Medulla oblongata (tissue), 1 donor: ENCODE measurements around the gene PSMB2.
A peak's percentile ranks its signal among the peaks of the same experiment; 100 is the strongest.
"Not testable (repeated sequence)": the region's sequence is repeated elsewhere in the genome, so short reads cannot be mapped to it uniquely, and the experiment has no call there.

Source experiments
- DNase-seq: peaks from one replicate; pipeline ENCODE4 v3.0.0-alpha.2; 2015; ENCODE audit errors: extremely low spot score

The PSMB2 gene

DNA sequence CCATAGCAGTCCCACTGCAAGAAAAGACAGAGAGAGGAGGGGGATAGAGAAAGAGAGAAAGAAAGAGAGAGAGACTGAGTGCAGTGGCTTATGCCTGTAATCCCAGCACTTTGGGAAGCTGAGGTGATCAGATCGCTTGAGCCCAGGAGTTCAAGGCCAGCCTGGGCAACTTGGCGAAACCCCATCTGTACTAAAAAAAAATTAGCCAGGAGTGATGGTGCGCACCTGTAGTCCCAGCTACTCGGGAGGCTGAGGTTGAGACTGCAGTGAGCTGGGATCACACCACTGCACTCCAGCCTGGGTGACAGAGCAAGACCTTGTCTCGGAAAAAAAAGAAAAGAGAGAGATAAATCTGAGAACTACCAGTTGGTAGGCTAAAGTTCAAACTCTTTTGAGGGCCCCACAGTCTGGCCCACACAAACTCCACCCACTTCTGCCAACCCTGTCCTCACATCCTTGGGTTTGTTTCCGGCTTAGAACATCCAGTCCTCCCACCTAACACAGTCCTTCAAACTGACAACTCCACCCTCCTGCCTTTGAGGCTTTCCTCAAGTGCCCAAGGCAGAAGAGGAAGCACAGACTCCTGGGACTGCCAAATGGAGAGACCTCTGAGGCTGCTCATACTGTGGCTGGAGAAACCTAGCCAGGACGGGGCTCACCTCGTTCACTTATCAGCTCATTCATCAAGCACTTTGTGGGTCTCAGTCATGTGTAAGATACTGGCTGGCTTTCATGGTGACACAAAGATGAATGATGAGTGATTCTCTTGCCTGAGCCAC lies 48.1 kb downstream of the PSMB2 start:
- no peak for DNase-seq

GRCh38 chr1:35591211-35591610 lies 50.1 kb downstream of the PSMB2 start:
- no peak for DNase-seq

- DNase-seq, result no peak
Observed at GRCh38 chr1:35590476-35591040, 50.8 kb downstream of the PSMB2 start.

GRCh38 chr1:35589516-35590427 lies 51.6 kb downstream of the PSMB2 start:
- DNase-seq, result no peak

DNA sequence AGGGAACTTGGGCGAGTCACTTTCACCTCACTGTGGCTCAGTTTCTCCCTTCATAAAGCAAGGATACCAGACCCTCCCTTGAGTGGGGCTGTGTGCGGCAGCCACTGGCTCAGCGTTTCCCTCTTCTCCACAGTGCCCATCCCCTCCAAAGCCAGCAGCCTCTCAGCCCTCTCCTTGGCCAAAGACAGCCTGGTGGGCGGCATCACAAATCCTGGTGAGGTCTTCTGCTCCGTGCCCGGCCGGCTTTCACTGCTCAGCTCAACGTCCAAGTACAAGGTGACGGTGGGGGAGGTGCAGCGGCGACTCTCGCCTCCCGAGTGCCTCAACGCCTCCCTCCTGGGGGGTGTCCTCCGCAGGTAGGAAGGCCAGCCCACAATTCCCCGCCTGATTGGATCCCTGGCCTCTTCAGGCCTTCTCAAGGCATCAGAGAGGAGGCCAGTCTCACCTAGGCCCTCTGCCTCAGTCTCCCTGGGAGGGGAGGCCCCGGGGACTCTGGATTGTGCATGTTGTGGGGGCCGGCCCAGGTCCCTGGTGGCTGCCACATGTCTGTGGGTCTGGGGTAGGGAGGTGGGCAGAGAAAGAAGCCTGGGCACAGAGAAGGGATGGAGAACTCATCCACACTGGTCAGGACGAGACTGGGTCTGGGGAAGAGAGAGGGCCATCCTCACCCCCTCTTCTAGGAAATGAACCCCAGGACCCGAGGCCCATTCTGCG lies 53.0 kb downstream of the PSMB2 start:
- DNase-seq, result no peak

DNA sequence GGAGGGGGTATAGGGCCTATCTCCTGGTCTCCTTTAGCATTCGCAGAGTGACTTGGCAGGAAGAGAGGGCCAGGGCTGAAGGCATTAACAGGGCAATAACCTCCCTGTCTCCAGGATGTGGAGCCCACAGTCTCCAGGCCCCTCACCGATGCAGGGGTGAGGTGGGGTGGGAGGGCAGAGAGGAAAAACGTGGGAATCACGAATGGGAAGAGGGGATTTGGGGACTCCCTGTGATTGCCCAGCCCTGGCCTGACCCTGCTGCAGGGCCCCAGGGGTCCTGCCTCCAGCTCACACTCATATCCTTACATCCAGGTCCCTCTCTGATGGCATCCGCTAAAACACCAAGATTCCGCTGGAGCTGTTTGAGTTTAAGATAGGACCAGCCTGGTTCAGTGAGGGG lies 53.6 kb downstream of the PSMB2 start:
- no peak for DNase-seq

DNA sequence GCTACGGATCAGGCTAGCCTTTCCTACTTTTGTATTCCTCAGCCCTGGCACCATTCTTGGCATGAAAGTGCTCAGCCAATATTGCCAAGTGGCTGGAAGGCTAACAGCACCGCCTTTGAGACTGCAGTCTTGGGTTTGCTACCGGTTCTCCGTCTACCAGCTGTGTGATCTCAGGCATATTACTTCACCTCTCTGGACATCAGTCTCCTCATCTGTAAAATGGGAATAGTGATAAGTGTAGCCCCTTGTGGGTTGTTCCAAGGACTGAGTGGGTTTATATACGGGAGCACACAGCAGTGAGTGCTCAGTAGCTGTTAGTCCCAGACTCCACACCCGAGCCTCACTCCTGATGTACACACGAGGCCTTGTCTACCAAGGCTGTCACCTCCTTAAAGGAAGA lies 54.5 kb downstream of the PSMB2 start:
- no peak for DNase-seq

DNA sequence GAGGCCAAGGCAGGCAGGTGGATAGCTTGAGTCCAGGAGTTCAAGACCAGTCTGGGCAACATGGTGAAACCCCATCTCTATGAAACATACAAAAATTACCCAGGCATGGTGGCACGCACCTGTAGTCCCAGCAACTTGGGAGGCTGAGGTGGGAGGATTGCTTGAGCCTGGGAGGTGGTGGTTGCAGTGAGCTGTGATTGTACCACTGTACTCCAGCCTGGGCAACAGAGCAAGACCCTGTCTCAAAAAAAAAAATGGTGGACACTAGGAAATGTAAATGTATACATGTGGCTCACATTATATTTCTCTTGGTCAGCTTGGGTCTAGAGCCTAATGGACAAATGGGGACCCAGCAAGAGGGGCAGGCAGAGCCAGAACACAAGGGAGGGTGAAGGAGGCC lies 55.5 kb downstream of the PSMB2 start:
- DNase-seq, result not testable (repeated sequence)

- no peak for DNase-seq
Observed at GRCh38 chr1:35585281-35585680, 56.0 kb downstream of the PSMB2 start.

- DNase-seq, result not testable (repeated sequence)
Observed at GRCh38 chr1:35581621-35582020, 59.7 kb downstream of the PSMB2 start.

DNA sequence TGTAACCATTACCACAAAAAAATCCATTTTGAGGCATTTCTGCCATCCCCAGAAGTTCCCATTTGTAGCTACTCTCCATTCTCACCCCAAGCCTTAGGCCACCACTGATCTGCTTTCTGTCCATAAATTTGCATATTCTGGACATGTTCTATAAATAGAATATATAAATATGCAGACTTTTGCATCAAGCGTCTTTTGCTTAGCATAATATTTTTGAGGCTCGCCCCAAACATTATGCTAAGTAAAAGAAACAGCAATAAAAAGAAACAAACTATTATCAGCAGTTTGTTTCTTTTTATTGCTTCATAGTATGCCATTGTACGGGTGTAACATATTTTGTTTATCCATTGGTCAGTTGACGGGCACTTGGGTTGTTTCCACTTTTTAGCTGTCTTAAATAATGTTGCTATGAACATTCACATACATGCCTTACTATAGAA lies 60.4 kb downstream of the PSMB2 start:
- DNase-seq, result no peak

- no peak for DNase-seq
Observed at GRCh38 chr1:35577071-35577998, 64.0 kb downstream of the PSMB2 start.

DNA sequence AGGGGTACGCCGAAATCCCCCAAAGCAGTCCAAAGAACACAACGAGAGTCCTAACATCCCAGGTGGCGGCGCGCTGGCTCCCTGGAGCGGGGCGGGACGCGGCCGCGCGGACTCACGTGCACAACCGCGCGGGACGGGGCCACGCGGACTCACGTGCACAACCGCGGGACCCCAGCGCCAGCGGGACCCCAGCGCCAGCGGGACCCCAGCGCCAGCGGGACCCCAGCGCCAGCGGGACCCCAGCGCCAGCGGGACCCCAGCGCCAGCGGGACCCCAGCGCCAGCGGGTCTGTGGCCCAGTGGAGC lies 64.6 kb downstream of the PSMB2 start:
- not testable (repeated sequence) for DNase-seq

DNA sequence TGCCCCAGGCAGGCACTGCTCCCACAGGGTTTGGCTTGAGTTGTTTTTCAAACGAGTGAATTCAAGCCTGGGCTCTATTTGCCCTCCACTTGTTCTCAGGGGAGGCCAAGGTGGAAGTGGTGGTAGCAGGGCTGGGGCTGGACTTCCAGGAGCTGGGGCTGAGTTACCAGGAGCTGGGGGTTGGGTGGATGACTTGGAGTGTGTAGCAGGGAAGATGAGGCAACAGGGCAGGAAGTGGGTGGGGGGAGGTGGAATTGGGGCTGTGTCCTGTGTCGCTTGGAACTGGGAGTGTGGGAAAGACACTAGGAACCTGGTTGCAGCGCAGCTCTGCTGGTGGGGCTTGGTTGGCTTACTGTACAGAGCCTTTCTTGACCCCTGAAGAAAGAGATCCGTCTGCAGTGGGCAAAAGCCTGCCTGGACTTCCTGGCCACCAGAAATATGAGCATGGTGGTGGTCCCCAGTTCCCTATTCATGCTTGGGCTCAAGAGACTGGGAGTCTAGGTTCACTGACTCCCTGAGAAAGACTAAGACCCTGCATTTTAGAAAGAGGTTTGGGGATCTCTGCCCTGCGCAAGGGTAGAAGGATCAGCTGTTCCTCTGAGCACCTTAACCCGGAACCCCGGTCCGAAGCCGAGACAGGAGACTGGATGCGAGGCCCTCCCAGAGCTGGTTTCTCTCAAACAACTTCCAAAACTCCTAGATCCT lies 65.1 kb downstream of the PSMB2 start:
- DNase-seq, result no peak

DNA sequence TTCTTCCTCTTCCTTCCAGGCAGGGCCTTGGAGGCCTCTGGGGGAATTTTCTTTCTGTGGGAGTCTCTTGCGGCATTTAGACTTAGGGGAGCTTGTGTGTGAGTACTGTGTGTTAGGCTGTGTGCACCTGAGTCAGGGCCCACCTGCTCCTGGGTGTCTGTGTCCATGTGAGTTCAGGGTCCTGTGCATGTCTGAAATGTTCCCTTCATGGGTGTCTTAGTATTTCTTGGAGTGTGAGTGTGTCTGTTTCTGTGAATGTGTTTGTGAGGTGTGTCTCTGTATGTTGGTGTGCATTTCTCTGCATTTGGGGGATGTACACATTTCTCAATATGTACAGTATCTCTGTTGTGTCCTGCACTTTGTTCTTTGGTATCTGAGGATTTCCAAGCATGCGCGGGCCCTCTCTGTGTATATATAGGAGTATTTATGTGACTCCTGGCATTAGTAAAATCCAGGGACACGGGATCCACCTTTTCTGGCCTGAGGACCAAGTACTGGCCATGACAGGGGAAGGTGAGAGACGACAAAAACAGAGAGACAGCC lies 65.8 kb downstream of the PSMB2 start:
- no peak for DNase-seq

GRCh38 chr1:35574655-35575415 lies 66.5 kb downstream of the PSMB2 start:
- DNase-seq, result no peak

DNA sequence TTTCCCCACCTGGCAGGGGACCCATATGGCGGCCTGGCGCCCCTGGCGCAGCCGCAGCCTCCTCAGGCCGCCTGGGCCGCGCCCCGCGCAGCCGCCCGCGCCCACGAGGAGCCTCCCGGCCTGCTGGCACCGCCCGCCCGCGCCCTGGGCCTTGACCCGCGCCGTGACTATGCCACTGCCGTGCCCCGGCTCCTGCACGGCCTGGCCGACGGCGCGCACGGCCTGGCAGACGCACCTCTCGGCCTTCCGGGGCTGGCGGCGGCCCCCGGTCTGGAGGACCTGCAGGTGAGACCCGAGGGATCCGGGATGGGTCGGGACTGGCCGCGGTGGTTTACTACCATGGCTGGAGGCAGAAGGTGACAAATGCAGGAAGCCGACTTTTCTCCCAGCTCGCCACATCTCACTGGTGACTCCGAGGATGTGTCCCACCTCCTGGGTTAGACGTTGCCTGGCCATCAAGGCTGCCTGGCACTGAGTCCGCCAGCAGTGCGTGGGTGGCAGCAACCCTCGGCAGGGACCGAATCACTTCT lies 67.1 kb downstream of the PSMB2 start:
- no peak for DNase-seq

- DNase-seq, result peak; percentile 54
Observed at GRCh38 chr1:35573198-35574124, 67.9 kb downstream of the PSMB2 start, which contains the start of gene TFAP2E. TSS of gene TFAP2E (plus strand) at chr1:35573314. CDS start at chr1:35573578, 264 bp downstream.
